Germinal center (tissue), 1 donor: ENCODE results near the gene HIC1.
A peak's percentile ranks its signal among the peaks of the same experiment; 100 is the strongest.

Experiments used
- DNase-seq: peaks from one replicate; pipeline ENCODE4 v3.0.0; 2012; ENCODE audit warnings: mixed read lengths, low spot score

The HIC1 gene

GRCh38 chr17:2047590-2047989 is 7.3 kb upstream of the HIC1 start:
- DNase-seq, result no peak

- no peak for DNase-seq
These were observed 6.1 kb upstream of the HIC1 start for GRCh38 chr17:2048805-2049204.

GRCh38 chr17:2049333-2050299 is 5.3 kb upstream of the HIC1 start:
- peak; percentile 90 for DNase-seq

GRCh38 chr17:2050300-2051060 is 4.4 kb upstream of the HIC1 start:
- DNase-seq, result peak; percentile 67

GRCh38 chr17:2051061-2051932 is 3.6 kb upstream of the HIC1 start:
- no peak for DNase-seq

GRCh38 chr17:2051933-2052559 is 2.9 kb upstream of the HIC1 start:
- DNase-seq, result no peak

GRCh38 chr17:2053380-2054261 is 1.3 kb upstream of the HIC1 start:
- DNase-seq, result peak; percentile 51

GRCh38 chr17:2054262-2054511 is 716 bp upstream of the HIC1 start:
- no peak for DNase-seq

- DNase-seq, result peak; percentile 47
These were observed 646 bp downstream of the HIC1 start for GRCh38 chr17:2055292-2056205.

GRCh38 chr17:2056206-2057174 is 1.6 kb downstream of the HIC1 start:
- DNase-seq, result peak; percentile 45

- no peak for DNase-seq
These were observed 2.4 kb downstream of the HIC1 start for GRCh38 chr17:2057175-2057759.

GRCh38 chr17:2057760-2058585 is 3.1 kb downstream of the HIC1 start:
- DNase-seq, result no peak

GRCh38 chr17:2058586-2059546 is 4.0 kb downstream of the HIC1 start:
- peak; percentile 80 for DNase-seq

GRCh38 chr17:2059547-2060384 is 4.9 kb downstream of the HIC1 start:
- no peak for DNase-seq

- no peak for DNase-seq
These were observed 5.4 kb downstream of the HIC1 start for GRCh38 chr17:2060385-2060658.
